Activated T-cell treated with anti-CD3 and anti-CD28 coated beads for 1 hour (primary cell): Measurements from ENCODE around the gene OR52J3.

Source experiments
- DNase-seq: peaks from one replicate; pipeline ENCODE4 v3.0.0-alpha.2; 2020; ENCODE audit warnings: low read depth

The OR52J3 gene

DNA sequence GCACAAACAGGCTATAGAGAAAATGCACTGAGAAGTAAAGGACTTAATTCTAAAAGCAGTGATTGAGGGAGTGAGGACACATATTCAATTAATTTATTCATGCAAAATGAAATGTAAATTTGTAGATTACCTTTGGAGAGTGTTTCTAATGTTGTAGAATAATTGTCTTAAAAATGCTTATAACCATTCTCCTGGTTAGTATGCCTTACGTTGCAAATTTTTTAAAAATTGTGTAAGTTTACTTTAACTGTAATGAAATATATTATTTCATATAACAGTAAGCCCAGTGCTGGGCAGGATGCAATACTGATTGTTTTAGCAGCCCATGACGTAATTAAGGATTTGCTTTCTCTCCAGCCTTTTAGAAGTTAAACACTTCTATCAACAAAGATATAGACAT is 49.7 kb downstream of the OR52J3 start:
- DNase-seq = no peak
